HCT116 (cell line): ENCODE data around the gene GPR84. TPM values are rescaled to one million over a fixed set of nuclear protein-coding genes. Genes with fewer than 3 reads are reported as not detected.
A peak's percentile ranks its signal among the peaks of the same experiment; 100 is the strongest.

ENCODE experiments used
- ATAC-seq: fragments of 200-7000 bp; cut with Tn5 transposase; 2 replicates; pipeline ENCODE4 v1.9.1; 2020; ENCODE audit warnings: mild to moderate bottlenecking, moderate library complexity
- BruUV-seq: library from RNA; stranded (reverse); fragments of 400-500 nt; replicated peaks from 2 replicates; lab custom pipeline; 2021; lab: Mats Ljungman, UMichigan
- CTCF ChIA-PET: fragments of 300-600 bp; sonication (Branson Sonifier 250); formaldehyde crosslinking; loops from one replicate; lab custom pipeline; 2021; ENCODE audit warnings: antibody characterized with exemption; lab: Charles Lee
- POLR2A ChIA-PET: fragments of 300-600, 350-600 bp; sonication (Branson Sonifier 250); formaldehyde crosslinking; loops from one replicate; lab custom pipeline; 2021; ENCODE audit warnings: antibody characterized with exemption; lab: Charles Lee
- RAD21 ChIA-PET, 2 experiments: fragments of 300-600 bp; sonication (Branson Sonifier 250); formaldehyde crosslinking; loops; one replicate each; lab custom pipeline; 2023; ENCODE audit warnings: low total read pairs in 2 of 2; ENCODE audit not compliant: uncharacterized antibody in 2 of 2, unreplicated experiment in 2 of 2, low non-redundant PET in 1 of 2; lab: Charles Lee
- DNase-seq: peaks from one replicate; pipeline ENCODE4 v3.0.0-alpha.2; 2010; ENCODE audit warnings: low read depth, low spot score
- H2AFZ ChIP-seq: fragments of 200-600 bp; shearing (Covaris generic), sonication (generic); 2 replicates; pipeline ENCODE4 v1.6.1; 2017; ENCODE audit warnings: low read depth, mixed run types, mixed read lengths, antibody characterized with exemption, low read length; ENCODE audit not compliant: poor library complexity, severe bottlenecking
- H3K27ac ChIP-seq: 2 replicates; pipeline ENCODE4 v1.5.1; 2012; ENCODE audit warnings: low read depth, low read length
- H3K27me3 ChIP-seq: fragments of 200-600 bp; sonication (generic); 2 replicates; pipeline ENCODE4 v1.6.1; 2016; ENCODE audit warnings: mixed run types, low read length, mixed read lengths; ENCODE audit not compliant: insufficient read depth
- H3K36me3 ChIP-seq, 2 experiments: fragments of 200-500 bp in 1 of 2; fragments of 200-600 bp in 1 of 2; sonication (Bioruptor generic) in 1 of 2; sonication (generic) in 1 of 2; 2 replicates each; pipeline versions ENCODE4 v1.5.1 to v1.6.1; 2014 to 2016; ENCODE audit warnings: low read length in 2 of 2, inconsistent platforms in 1 of 2, mixed read lengths in 1 of 2, mixed run types in 1 of 2; ENCODE audit not compliant: insufficient read depth in 2 of 2, control insufficient read depth in 1 of 2
- H3K4me1 ChIP-seq, 2 experiments: fragments of 200-600 bp in 1 of 2; sonication (generic) in 1 of 2; 2 replicates each; pipeline versions ENCODE4 v1.5.1 to v1.6.1; 2012 to 2017; ENCODE audit warnings: low read length in 2 of 2, inconsistent platforms in 1 of 2, mild to moderate bottlenecking in 1 of 2, mixed read lengths in 1 of 2, mixed run types in 1 of 2, moderate library complexity in 1 of 2; ENCODE audit not compliant: insufficient read depth in 2 of 2, control insufficient read depth in 1 of 2
- H3K4me2 ChIP-seq: fragments of 200-600 bp; sonication (generic); 2 replicates; pipeline ENCODE4 v1.6.1; 2017; ENCODE audit warnings: mixed run types, low read length, mixed read lengths
- H3K4me3 ChIP-seq, 2 experiments: fragments of 200-600 bp in 1 of 2; sonication (generic) in 1 of 2; replicated peaks in 1 of 2; 2 replicates each; pipeline ENCODE4 v1.5.1; 2011 to 2016; ENCODE audit warnings: low read length in 2 of 2, control low read depth in 1 of 2, low read depth in 1 of 2, mild to moderate bottlenecking in 1 of 2, mixed read lengths in 1 of 2, mixed run types in 1 of 2
- H3K79me2 ChIP-seq: fragments of 200-600 bp; sonication (generic); 2 replicates; pipeline ENCODE4 v1.6.1; 2017; ENCODE audit warnings: mild to moderate bottlenecking, mixed run types, low read length, moderate library complexity, mixed read lengths; ENCODE audit not compliant: insufficient read depth
- H3K9ac ChIP-seq: fragments of 200-600 bp; sonication (generic); 2 replicates; pipeline ENCODE4 v1.6.1; 2016; ENCODE audit warnings: low read length, mixed read lengths
- H3K9me2 ChIP-seq: fragments of 200-600 bp; sonication (generic), shearing (Covaris generic); 2 replicates; pipeline ENCODE4 v1.6.1; 2017; ENCODE audit warnings: mixed run types, mild to moderate bottlenecking, moderate library complexity; ENCODE audit not compliant: insufficient read depth
- H3K9me3 ChIP-seq, 2 experiments: fragments of 200-500 bp in 1 of 2; fragments of 200-600 bp in 1 of 2; sonication (Bioruptor generic) in 1 of 2; sonication (generic) in 1 of 2; 2 replicates each; pipeline ENCODE4 v1.6.1; 2014 to 2017; ENCODE audit warnings: low read length in 2 of 2, mixed read lengths in 2 of 2, inconsistent platforms in 1 of 2, low read depth in 1 of 2, mild to moderate bottlenecking in 1 of 2, mixed run types in 1 of 2, moderate library complexity in 1 of 2; ENCODE audit not compliant: control insufficient read depth in 1 of 2, insufficient read depth in 1 of 2
- H4K20me1 ChIP-seq: fragments of 200-600 bp; sonication (generic), shearing (Covaris generic); 2 replicates; pipeline ENCODE4 v1.6.1; 2017; ENCODE audit warnings: mixed run types, mild to moderate bottlenecking, moderate library complexity; ENCODE audit not compliant: insufficient read depth
- CEBPB ChIP-seq: IDR thresholded peaks from 2 replicates; pipeline ENCODE4 v1.6.1; 2012; ENCODE audit warnings: low read depth
- ELF1 ChIP-seq: IDR thresholded peaks from 2 replicates; pipeline ENCODE4 v1.6.1; 2012; ENCODE audit warnings: low read depth, borderline replicate concordance
- FOSL1 ChIP-seq: IDR thresholded peaks from 2 replicates; pipeline ENCODE4 v1.6.1; 2012; ENCODE audit warnings: low read depth
- POLR2A ChIP-seq: IDR thresholded peaks from 2 replicates; pipeline ENCODE4 v1.7.0; 2011; ENCODE audit warnings: borderline replicate concordance; ENCODE audit not compliant: insufficient read depth, insufficient read length; ENCODE audit errors: extremely low read depth
- POLR2AphosphoS5 ChIP-seq: IDR thresholded peaks from 2 replicates; pipeline ENCODE4 v1.6.1; 2011; ENCODE audit warnings: mild to moderate bottlenecking, low read depth, low read length, moderate library complexity
- SIN3A ChIP-seq: IDR thresholded peaks from 2 replicates; pipeline ENCODE4 v1.6.1; 2012; ENCODE audit warnings: low read depth
- ZFX ChIP-seq: fragments of 450-650 bp; IDR thresholded peaks from 2 replicates; pipeline ENCODE4 v1.6.1; 2017
- ZNF274 ChIP-seq: fragments of 200-500 bp; sonication (Bioruptor generic); IDR thresholded peaks from 2 replicates; pipeline ENCODE4 v1.6.1; 2014; ENCODE audit warnings: mild to moderate bottlenecking, low read depth, low read length, inconsistent platforms
- intact Hi-C: fragments of 100-400 bp; cut with micrococcal nuclease; formaldehyde crosslinking; loops from 2 replicates; pipeline ENCODE4 v1.10.0; 2022
- total RNA-seq: library from RNA; stranded (reverse); gene quantifications from one replicate; pipeline ENCODE4 v1.2.1, GENCODE V29; 2021; ENCODE audit not compliant: unreplicated experiment
- TF ChIP-seq, protein P1 (sequence below): IDR thresholded peaks from 2 replicates; pipeline ENCODE4 v1.6.1; 2012
- TF ChIP-seq, protein P2 (sequence below): IDR thresholded peaks from 2 replicates; pipeline ENCODE4 v1.6.1; 2011; ENCODE audit warnings: mild to moderate bottlenecking, low read length, moderate library complexity; ENCODE audit not compliant: insufficient replicate concordance; ENCODE audit errors: extremely low read depth
- TF ChIP-seq, protein P3 (sequence below): IDR thresholded peaks from 2 replicates; pipeline ENCODE4 v1.6.1; 2012

The GPR84 gene
- total RNA-seq, 1 experiment from 2014 or later, result not detected

DNA sequence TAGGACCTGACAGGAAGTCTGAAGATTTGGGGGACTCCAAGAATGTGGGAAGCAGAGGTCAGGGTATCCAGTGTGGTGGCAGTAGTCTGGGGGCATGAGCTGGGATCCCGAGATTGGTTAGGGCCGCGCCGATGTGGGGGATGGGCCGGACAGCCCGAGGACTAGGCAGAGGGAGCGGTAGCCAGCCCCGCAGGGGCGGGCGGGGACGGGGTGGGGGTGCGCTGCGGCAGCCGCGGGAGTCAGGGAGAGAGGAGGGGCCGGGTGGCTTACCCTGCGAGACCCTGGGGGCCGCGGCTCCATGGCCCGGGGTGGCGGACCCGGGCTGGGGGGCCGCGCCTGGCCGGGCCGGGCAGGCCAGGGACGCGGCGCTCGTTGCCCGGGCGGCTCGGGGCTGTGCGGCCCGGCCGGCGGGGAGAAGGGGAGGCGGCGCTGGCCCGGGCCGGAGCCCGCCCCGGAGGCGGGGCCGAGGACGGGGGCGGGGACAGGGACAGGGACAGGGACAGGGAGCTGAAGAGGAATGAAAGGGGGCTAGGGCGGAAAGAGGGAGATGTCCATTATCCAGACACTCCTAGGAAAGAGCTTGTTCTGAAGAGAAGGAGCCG, 14.6 kb upstream of the GPR84 start:
- TF ChIP-seq, protein P1, sequence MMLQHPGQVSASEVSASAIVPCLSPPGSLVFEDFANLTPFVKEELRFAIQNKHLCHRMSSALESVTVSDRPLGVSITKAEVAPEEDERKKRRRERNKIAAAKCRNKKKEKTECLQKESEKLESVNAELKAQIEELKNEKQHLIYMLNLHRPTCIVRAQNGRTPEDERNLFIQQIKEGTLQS, result no peak
- TF ChIP-seq, protein P2, sequence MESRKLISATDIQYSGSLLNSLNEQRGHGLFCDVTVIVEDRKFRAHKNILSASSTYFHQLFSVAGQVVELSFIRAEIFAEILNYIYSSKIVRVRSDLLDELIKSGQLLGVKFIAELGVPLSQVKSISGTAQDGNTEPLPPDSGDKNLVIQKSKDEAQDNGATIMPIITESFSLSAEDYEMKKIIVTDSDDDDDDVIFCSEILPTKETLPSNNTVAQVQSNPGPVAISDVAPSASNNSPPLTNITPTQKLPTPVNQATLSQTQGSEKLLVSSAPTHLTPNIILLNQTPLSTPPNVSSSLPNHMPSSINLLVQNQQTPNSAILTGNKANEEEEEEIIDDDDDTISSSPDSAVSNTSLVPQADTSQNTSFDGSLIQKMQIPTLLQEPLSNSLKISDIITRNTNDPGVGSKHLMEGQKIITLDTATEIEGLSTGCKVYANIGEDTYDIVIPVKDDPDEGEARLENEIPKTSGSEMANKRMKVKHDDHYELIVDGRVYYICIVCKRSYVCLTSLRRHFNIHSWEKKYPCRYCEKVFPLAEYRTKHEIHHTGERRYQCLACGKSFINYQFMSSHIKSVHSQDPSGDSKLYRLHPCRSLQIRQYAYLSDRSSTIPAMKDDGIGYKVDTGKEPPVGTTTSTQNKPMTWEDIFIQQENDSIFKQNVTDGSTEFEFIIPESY, result no peak
- TF ChIP-seq POLR2AphosphoS5 (peak; percentile 38), FOSL1 (no peak), ELF1 (no peak), SIN3A (no peak), POLR2A (no peak), ZFX (0 out of 2 replicates have a peak, but pooled peaks have one; percentile 38), ZNF274 (no peak), CEBPB (no peak)
- TF ChIP-seq, protein P3, sequence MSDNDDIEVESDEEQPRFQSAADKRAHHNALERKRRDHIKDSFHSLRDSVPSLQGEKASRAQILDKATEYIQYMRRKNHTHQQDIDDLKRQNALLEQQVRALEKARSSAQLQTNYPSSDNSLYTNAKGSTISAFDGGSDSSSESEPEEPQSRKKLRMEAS, result no peak
- TF ChIP-seq, all 23 proteins: peak for 2
- Histone ChIP-seq H3K4me1 (peaks cover 28 to 65% of the 10 kb centered on the region in 2 experiments), H3K4me2 (peak overlapping the region; percentile 86), H3K27me3 (no peaks in the 10 kb centered on the region), H3K79me2 (peaks cover 10% of the 10 kb centered on the region; the same call in 1 of the 2 replicates), H3K9me3 (no peaks in the 10 kb centered on the region), H2AFZ (peak overlapping the region; percentile 29), H4K20me1 (no peaks in the 10 kb centered on the region), H3K4me3 (peak overlapping the region; percentile 66 to 67), H3K9ac (peak overlapping the region; percentile 66), H3K36me3 (no peaks in the 10 kb centered on the region), H3K27ac (peak overlapping the region; percentile 77), H3K9me2 (no peaks in the 10 kb centered on the region)
- DNase-seq (no peak), ATAC-seq (peak; percentile 88)
- ChIA-PET POLR2A (interaction anchor here (0.6 to 1.6 kb wide), 2 partner anchors 20 to 124 kb away, joined by 3 to 4 read pairs; no protein-coding TSS in a partner anchor), RAD21 (interaction anchor here (0.6 to 1.9 kb wide), 6 partner anchors 8 to 54 kb away, joined by 3 to 9 read pairs (median 6); partner anchors contain the start of gene COPZ1 (in 1 of the 2)), CTCF (interaction anchor here (0.7 to 5.5 kb wide), 28 partner anchors 8 to 394 kb away, joined by 3 to 51 read pairs (median 5); partner anchors contain the start of genes CBX5, COPZ1, HNRNPA1 and HOXC10)
- BruUV-seq, result no TSS peak
- intact Hi-C loops, result no loop called here
